Liver (tissue), 3 donors: ENCODE data around the gene ACTL10.

ENCODE experiments used
- GABPA ChIP-seq, 2 donors: IDR thresholded peaks in 1 of 2; conservative IDR thresholded peaks in 1 of 2; 2 replicates each; pipeline ENCODE4 v1.6.1; 2016; ENCODE audit warnings: antibody characterized with exemption in 2 of 2, mild to moderate bottlenecking in 1 of 2, moderate library complexity in 1 of 2
- NR2F2 ChIP-seq: IDR thresholded peaks from 2 replicates; pipeline ENCODE4 v1.6.1; 2016; ENCODE audit warnings: antibody characterized with exemption
- TAF1 ChIP-seq: conservative IDR thresholded peaks from 2 replicates; pipeline ENCODE4 v1.6.1; 2016; ENCODE audit warnings: antibody characterized with exemption, mild to moderate bottlenecking
- YY1 ChIP-seq: IDR thresholded peaks from 2 replicates; pipeline ENCODE4 v1.6.1; 2016; ENCODE audit warnings: antibody characterized with exemption, mild to moderate bottlenecking
- TF ChIP-seq, protein P1 (sequence below): fragments of 150-350 bp; IDR thresholded peaks from 2 replicates; pipeline ENCODE4 v1.5.1; 2017; ENCODE audit warnings: improper control_type of control experiment, low read depth, low read length; ENCODE audit not compliant: missing input control
- TF ChIP-seq, protein P2 (sequence below): IDR thresholded peaks from 2 replicates; pipeline ENCODE4 v1.6.1; 2016; ENCODE audit warnings: antibody characterized with exemption
- TF ChIP-seq, protein P3 (sequence below): IDR thresholded peaks from 2 replicates; pipeline ENCODE4 v1.6.1; 2016; ENCODE audit warnings: antibody characterized with exemption
- donor health status: healthy.
- donor health status: healthy.

DNA sequence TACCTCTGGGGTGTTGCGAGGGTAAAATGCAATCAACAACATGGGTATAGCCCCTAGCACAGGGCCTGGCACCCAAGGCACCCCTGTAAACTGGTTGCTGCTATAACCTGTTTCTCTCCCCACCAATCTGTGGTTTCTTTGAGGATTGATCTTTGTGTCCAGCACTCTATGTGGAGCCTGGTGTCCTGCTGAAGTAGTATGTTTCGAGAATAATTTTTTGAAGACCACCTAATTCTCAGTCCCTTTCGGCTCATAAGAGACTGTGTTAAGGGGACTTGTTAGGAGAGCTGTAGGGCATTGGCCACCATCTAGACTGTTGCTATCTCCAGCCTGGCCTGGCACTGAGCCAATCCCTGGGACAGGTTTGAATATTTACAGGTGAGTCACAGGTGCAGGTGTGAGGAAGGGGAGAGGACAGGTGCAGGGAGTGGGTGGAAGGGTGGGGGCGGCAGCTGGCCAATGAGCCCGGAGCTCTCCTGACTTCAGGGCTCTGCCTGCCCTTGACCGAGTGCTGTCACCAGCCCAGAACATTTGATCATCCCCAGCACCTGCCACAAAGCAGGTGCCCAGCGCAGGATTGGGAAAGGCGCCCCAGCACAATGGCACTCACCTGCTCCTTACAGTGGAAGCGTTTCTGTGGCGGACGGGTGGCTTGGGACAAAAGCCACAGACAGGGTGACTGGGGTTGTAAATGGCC lies 12.7 kb upstream of the ACTL10 start:
- TF ChIP-seq, protein P1, sequence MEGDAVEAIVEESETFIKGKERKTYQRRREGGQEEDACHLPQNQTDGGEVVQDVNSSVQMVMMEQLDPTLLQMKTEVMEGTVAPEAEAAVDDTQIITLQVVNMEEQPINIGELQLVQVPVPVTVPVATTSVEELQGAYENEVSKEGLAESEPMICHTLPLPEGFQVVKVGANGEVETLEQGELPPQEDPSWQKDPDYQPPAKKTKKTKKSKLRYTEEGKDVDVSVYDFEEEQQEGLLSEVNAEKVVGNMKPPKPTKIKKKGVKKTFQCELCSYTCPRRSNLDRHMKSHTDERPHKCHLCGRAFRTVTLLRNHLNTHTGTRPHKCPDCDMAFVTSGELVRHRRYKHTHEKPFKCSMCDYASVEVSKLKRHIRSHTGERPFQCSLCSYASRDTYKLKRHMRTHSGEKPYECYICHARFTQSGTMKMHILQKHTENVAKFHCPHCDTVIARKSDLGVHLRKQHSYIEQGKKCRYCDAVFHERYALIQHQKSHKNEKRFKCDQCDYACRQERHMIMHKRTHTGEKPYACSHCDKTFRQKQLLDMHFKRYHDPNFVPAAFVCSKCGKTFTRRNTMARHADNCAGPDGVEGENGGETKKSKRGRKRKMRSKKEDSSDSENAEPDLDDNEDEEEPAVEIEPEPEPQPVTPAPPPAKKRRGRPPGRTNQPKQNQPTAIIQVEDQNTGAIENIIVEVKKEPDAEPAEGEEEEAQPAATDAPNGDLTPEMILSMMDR, result no peak
- TF ChIP-seq, protein P2, sequence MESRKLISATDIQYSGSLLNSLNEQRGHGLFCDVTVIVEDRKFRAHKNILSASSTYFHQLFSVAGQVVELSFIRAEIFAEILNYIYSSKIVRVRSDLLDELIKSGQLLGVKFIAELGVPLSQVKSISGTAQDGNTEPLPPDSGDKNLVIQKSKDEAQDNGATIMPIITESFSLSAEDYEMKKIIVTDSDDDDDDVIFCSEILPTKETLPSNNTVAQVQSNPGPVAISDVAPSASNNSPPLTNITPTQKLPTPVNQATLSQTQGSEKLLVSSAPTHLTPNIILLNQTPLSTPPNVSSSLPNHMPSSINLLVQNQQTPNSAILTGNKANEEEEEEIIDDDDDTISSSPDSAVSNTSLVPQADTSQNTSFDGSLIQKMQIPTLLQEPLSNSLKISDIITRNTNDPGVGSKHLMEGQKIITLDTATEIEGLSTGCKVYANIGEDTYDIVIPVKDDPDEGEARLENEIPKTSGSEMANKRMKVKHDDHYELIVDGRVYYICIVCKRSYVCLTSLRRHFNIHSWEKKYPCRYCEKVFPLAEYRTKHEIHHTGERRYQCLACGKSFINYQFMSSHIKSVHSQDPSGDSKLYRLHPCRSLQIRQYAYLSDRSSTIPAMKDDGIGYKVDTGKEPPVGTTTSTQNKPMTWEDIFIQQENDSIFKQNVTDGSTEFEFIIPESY, result no peak
- TF ChIP-seq, protein P3, sequence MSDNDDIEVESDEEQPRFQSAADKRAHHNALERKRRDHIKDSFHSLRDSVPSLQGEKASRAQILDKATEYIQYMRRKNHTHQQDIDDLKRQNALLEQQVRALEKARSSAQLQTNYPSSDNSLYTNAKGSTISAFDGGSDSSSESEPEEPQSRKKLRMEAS, result no peak
- TF ChIP-seq GABPA (IDR thresholded peaks at IDR 0.05 in 1 of 2, conservative IDR thresholded peaks at IDR 0.05 in 1 of 2), result no peak
- TF ChIP-seq NR2F2, result no peak
- TF ChIP-seq YY1, result no peak
- TF ChIP-seq TAF1, result no peak
